ENCODE data around the gene TRIM50. TPM values are rescaled to one million over a fixed set of nuclear protein-coding genes. Genes with fewer than 3 reads are reported as not detected.

TRIM50 gene
- total RNA-seq, 1 experiment from 2014 or later = not detected

GRCh38 chr7:73345538-73345937, 17.7 kb upstream of the TRIM50 start:
- no peak for TF ChIP-seq EZH2 (IDR thresholded peaks at IDR 0.05; ENCODE audit: low read depth)
- TF ChIP-seq, protein P1, sequence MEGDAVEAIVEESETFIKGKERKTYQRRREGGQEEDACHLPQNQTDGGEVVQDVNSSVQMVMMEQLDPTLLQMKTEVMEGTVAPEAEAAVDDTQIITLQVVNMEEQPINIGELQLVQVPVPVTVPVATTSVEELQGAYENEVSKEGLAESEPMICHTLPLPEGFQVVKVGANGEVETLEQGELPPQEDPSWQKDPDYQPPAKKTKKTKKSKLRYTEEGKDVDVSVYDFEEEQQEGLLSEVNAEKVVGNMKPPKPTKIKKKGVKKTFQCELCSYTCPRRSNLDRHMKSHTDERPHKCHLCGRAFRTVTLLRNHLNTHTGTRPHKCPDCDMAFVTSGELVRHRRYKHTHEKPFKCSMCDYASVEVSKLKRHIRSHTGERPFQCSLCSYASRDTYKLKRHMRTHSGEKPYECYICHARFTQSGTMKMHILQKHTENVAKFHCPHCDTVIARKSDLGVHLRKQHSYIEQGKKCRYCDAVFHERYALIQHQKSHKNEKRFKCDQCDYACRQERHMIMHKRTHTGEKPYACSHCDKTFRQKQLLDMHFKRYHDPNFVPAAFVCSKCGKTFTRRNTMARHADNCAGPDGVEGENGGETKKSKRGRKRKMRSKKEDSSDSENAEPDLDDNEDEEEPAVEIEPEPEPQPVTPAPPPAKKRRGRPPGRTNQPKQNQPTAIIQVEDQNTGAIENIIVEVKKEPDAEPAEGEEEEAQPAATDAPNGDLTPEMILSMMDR (conservative IDR thresholded peaks at IDR 0.05) = no peak
- CTCF ChIA-PET = no interaction called here

DNA sequence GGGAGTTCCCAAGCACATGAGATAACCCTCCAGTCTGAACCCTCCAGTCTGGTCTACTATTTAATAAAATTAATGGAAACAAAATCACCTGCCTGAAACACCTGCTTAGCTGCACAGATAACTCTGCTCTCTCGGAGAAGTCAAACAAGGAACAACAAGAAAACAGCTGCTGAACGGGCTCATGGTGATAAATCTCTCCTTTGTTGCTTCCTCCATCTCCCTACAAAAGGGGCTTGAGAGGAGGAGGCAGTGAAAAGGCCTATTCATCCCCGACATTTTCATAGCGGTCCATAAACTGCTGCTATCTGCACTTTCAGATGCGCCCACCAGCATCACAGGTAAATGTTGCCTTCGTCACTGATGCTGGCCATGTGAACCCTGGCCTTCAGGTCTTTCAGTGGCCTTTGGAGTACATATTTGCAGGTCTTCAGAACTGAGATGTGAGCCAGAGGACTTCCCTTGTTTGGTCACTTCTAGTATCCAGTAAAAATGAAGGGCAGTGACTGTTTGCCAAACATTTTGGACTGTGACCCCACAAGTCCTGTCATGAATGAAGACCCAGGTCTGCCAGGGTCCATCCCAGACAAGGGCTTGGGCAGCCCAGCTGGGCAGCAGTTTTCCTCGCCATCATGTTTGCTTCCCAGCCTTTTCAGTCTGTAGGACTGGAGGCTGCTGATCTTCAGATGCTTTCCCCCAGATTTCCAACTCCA, 15.9 kb upstream of the TRIM50 start:
- H3K9me3 ChIP-seq (ENCODE audit: insufficient read depth, low read depth) = no peaks in the 10 kb centered on the region
- H3K9me2 ChIP-seq (ENCODE audit: insufficient read depth) = no peaks in the 10 kb centered on the region
- no peaks in the 10 kb centered on the region for H3K36me3 ChIP-seq (ENCODE audit: low read depth)
- POLR2A ChIA-PET (ENCODE audit: unreplicated experiment) = no interaction called here
- no peaks in the 10 kb centered on the region for H3K27me3 ChIP-seq (ENCODE audit: insufficient read depth, low read depth)
- no TSS peak for BruUV-seq (replicated peaks)
- TF ChIP-seq, protein P1 (conservative IDR thresholded peaks at IDR 0.05) = no peak
- TF ChIP-seq EZH2 (IDR thresholded peaks at IDR 0.05; ENCODE audit: low read depth) = no peak
- no peak overlapping the region for H2AFZ ChIP-seq
- peaks cover 8% of the 10 kb centered on the region; the same call in 1 of the 2 replicates for H3K4me1 ChIP-seq (replicated peaks; ENCODE audit: insufficient read depth)
- H3F3A ChIP-seq (ENCODE audit: insufficient read depth, low read depth) = no peaks in the 10 kb centered on the region
- no peak overlapping the region for H3K27ac ChIP-seq
- no peaks in the 10 kb centered on the region for H3K79me2 ChIP-seq (ENCODE audit: low read depth)
- DNase-seq = no peak
- H3K4me3 ChIP-seq = no peak overlapping the region
- intact Hi-C loops (cut with micrococcal nuclease; ENCODE audit: unreplicated experiment) = loop anchor here (5.0 kb wide), 1 partner anchor 93 kb away; no protein-coding TSS in a partner anchor
- H4K20me1 ChIP-seq (ENCODE audit: insufficient read depth) = no peaks in the 10 kb centered on the region
- CTCF ChIA-PET = no interaction called here
- H3K4me2 ChIP-seq = no peak overlapping the region

More at GRCh38 chr7:73345538-73345937, 17.7 kb upstream of the TRIM50 start:
- no TSS peak for BruUV-seq (replicated peaks)
- Histone ChIP-seq H3K27me3 (ENCODE audit: insufficient read depth, low read depth) (no peaks in the 10 kb centered on the region), H3K4me3 (no peak overlapping the region), H4K20me1 (ENCODE audit: insufficient read depth) (no peaks in the 10 kb centered on the region), H3K4me2 (no peak overlapping the region), H2AFZ (no peak overlapping the region), H3K9me3 (ENCODE audit: insufficient read depth, low read depth) (no peaks in the 10 kb centered on the region), H3K79me2 (ENCODE audit: low read depth) (no peaks in the 10 kb centered on the region), H3K4me1 (replicated peaks; ENCODE audit: insufficient read depth) (peaks cover 8% of the 10 kb centered on the region; the same call in 1 of the 2 replicates), H3K27ac (no peak overlapping the region), H3F3A (ENCODE audit: insufficient read depth, low read depth) (no peaks in the 10 kb centered on the region), H3K9me2 (ENCODE audit: insufficient read depth) (no peaks in the 10 kb centered on the region), H3K36me3 (ENCODE audit: low read depth) (no peaks in the 10 kb centered on the region)
- intact Hi-C loops (cut with micrococcal nuclease; ENCODE audit: unreplicated experiment) = no loop called here
- POLR2A ChIA-PET (ENCODE audit: unreplicated experiment) = no interaction called here
- DNase-seq = no peak

GRCh38 chr7:73342645-73343044, 14.8 kb upstream of the TRIM50 start:
- H4K20me1 ChIP-seq (ENCODE audit: insufficient read depth) = no peaks in the 10 kb centered on the region
- no peaks in the 10 kb centered on the region for H3K79me2 ChIP-seq (ENCODE audit: low read depth)
- H3K4me2 ChIP-seq = no peak overlapping the region
- H3K4me1 ChIP-seq (replicated peaks; ENCODE audit: insufficient read depth) = peaks cover 8% of the 10 kb centered on the region; the same call in 1 of the 2 replicates
- H3K36me3 ChIP-seq (ENCODE audit: low read depth) = no peaks in the 10 kb centered on the region
- H3K9me2 ChIP-seq (ENCODE audit: insufficient read depth) = no peaks in the 10 kb centered on the region
- no peaks in the 10 kb centered on the region for H3F3A ChIP-seq (ENCODE audit: insufficient read depth, low read depth)
- H3K9me3 ChIP-seq (ENCODE audit: insufficient read depth, low read depth) = no peaks in the 10 kb centered on the region
- CTCF ChIA-PET = interaction anchor here (0.6 kb wide), 1 partner anchor 322 kb away, joined by 11 read pairs; no protein-coding TSS in a partner anchor
- H3K27me3 ChIP-seq (ENCODE audit: insufficient read depth, low read depth) = no peaks in the 10 kb centered on the region
- BruUV-seq (replicated peaks) = no TSS peak
- POLR2A ChIA-PET (ENCODE audit: unreplicated experiment) = interaction anchor here (0.6 to 0.7 kb wide), 2 partner anchors 10 to 16 kb away, joined by 4 to 6 read pairs; no protein-coding TSS in a partner anchor
- no peak for TF ChIP-seq EZH2 (IDR thresholded peaks at IDR 0.05; ENCODE audit: low read depth)
- TF ChIP-seq, protein P1 (conservative IDR thresholded peaks at IDR 0.05) = peak; percentile 55
- intact Hi-C loops (cut with micrococcal nuclease; ENCODE audit: unreplicated experiment) = loop anchor here (5.0 kb wide), 1 partner anchor 95 kb away; no protein-coding TSS in a partner anchor
- DNase-seq = no peak
- H3K4me3 ChIP-seq = no peak overlapping the region
- no peak overlapping the region for H2AFZ ChIP-seq
- H3K27ac ChIP-seq = no peak overlapping the region

Data from PC-9 (cell line).